Smooth muscle cell (in vitro differentiated cells): ENCODE data around the gene MAP3K12. TPM values are rescaled to one million over a fixed set of nuclear protein-coding genes. Genes with fewer than 3 reads are reported as not detected.

ENCODE experiments used
- DNase-seq: peaks from one replicate; lab custom pipeline; 2025; ENCODE audit not compliant: unreplicated experiment; lab: John Stamatoyannopoulos, UW
- H2AFZ ChIP-seq: fragments of 200-600 bp; sonication (generic); 2 replicates; pipeline ENCODE4 v1.6.0; 2016; ENCODE audit warnings: antibody characterized with exemption, low read depth, mild to moderate bottlenecking
- H3F3A ChIP-seq: fragments of 200-600 bp; sonication (generic); 2 replicates; pipeline ENCODE4 v1.6.0; 2017; ENCODE audit warnings: antibody characterized with exemption, low read depth
- H3K27ac ChIP-seq: fragments of 200-600 bp; sonication (generic); 2 replicates; pipeline ENCODE4 v1.5.1; 2016; ENCODE audit warnings: low read depth, mild to moderate bottlenecking
- H3K27me3 ChIP-seq: fragments of 200-600 bp; sonication (generic); 2 replicates; pipeline ENCODE4 v1.6.1; 2016; ENCODE audit warnings: low read depth, mild to moderate bottlenecking
- H3K36me3 ChIP-seq: fragments of 200-600 bp; sonication (generic); 2 replicates; pipeline ENCODE4 v1.5.1; 2016; ENCODE audit warnings: low read depth
- H3K4me1 ChIP-seq: fragments of 200-600 bp; sonication (generic); 2 replicates; pipeline ENCODE4 v1.5.1; 2016; ENCODE audit warnings: low read depth
- H3K4me2 ChIP-seq: fragments of 200-600 bp; sonication (generic); 2 replicates; pipeline ENCODE4 v1.6.0; 2016; ENCODE audit warnings: mild to moderate bottlenecking
- H3K4me3 ChIP-seq: fragments of 200-600 bp; sonication (generic); 2 replicates; pipeline ENCODE4 v1.5.1; 2016; ENCODE audit warnings: mild to moderate bottlenecking
- H3K79me2 ChIP-seq: fragments of 200-600 bp; sonication (generic); 2 replicates; pipeline ENCODE4 v1.6.0; 2016; ENCODE audit warnings: low read depth, mild to moderate bottlenecking
- H3K9ac ChIP-seq: fragments of 200-600 bp; sonication (generic); 2 replicates; pipeline ENCODE4 v1.6.0; 2016; ENCODE audit warnings: low read depth
- H3K9me3 ChIP-seq: fragments of 200-600 bp; sonication (generic); replicated peaks from 2 replicates; pipeline ENCODE4 v1.5.1; 2016; ENCODE audit warnings: low read depth
- H4K20me1 ChIP-seq: fragments of 200-600 bp; sonication (generic); 2 replicates; pipeline ENCODE4 v1.6.0; 2016; ENCODE audit warnings: low read depth
- CTCF ChIP-seq: fragments of 200-600 bp; sonication (generic); IDR thresholded peaks from 2 replicates; pipeline ENCODE4 v1.5.1; 2017; ENCODE audit warnings: borderline replicate concordance, mild to moderate bottlenecking, antibody characterized with exemption; ENCODE audit not compliant: insufficient read depth, poor library complexity, severe bottlenecking
- WGBS: methylation state at CpG from one replicate; pipeline ENCODE4 v1.1.7; 2016; ENCODE audit warnings: low lambda C conversion rate; 5-methylcytosine and 5-hydroxymethylcytosine counted together
- polyA plus RNA-seq: library from polyadenylated mRNA; unstranded; fragments of >200 nt; fragmentation: Nextera tagmentation; extraction: Ambion mirVana; gene quantifications from 2 replicates; pipeline ENCODE4 v1.2.1, GENCODE V29; 2016
- total RNA-seq: library from RNA; depleted of rRNA; stranded (reverse); fragments of >200 nt; gene quantifications from 2 replicates; pipeline ENCODE4 v1.2.3, GENCODE V29; 2014

MAP3K12 gene
- total and polyA plus RNA-seq, 2 experiments from 2014 or later, result 15.1 to 34.6 TPM

- Histone ChIP-seq H3K27ac (peak overlapping the region; percentile 21), H3K9me3 (no peaks in the 10 kb centered on the region), H3K4me1 (peaks cover 46% of the 10 kb centered on the region), H3K4me2 (no peak overlapping the region), H3K9ac (no peak overlapping the region), H3F3A (peaks cover 46% of the 10 kb centered on the region), H3K4me3 (no peak overlapping the region), H3K36me3 (peaks cover 75% of the 10 kb centered on the region), H3K79me2 (peaks cover 100% of the 10 kb centered on the region), H4K20me1 (peaks cover 100% of the 10 kb centered on the region), H2AFZ (no peak overlapping the region), H3K27me3 (no peaks in the 10 kb centered on the region)
- DNase-seq, result no peak
- WGBS, result 97% methylated on average over 4 of the region's 4 CpGs
- no peak for TF ChIP-seq CTCF
These were observed 40.2 kb downstream of the MAP3K12 start for GRCh38 chr12:53459097-53459496.

- Histone ChIP-seq H3K79me2 (peaks cover 97% of the 10 kb centered on the region), H2AFZ (no peak overlapping the region), H3K4me3 (no peak overlapping the region), H3K36me3 (peaks cover 58% of the 10 kb centered on the region), H3K27me3 (no peaks in the 10 kb centered on the region), H3K4me1 (peaks cover 40% of the 10 kb centered on the region), H4K20me1 (peaks cover 97% of the 10 kb centered on the region), H3K4me2 (no peak overlapping the region), H3K27ac (no peak overlapping the region), H3K9ac (no peak overlapping the region), H3F3A (peaks cover 50% of the 10 kb centered on the region), H3K9me3 (no peaks in the 10 kb centered on the region)
- DNase-seq, result no peak
- TF ChIP-seq CTCF, result no peak
- WGBS, result 91% methylated on average over 6 of the region's 6 CpGs
These were observed 42.4 kb downstream of the MAP3K12 start for GRCh38 chr12:53456654-53457366.

- H4K20me1 ChIP-seq, result peaks cover 76% of the 10 kb centered on the region
- H3F3A ChIP-seq, result peaks cover 37% of the 10 kb centered on the region
- H3K27me3 ChIP-seq, result no peaks in the 10 kb centered on the region
- no peak overlapping the region for H3K9ac ChIP-seq
- TF ChIP-seq CTCF, result no peak
- H3K36me3 ChIP-seq, result peaks cover 37% of the 10 kb centered on the region
- H3K79me2 ChIP-seq, result peaks cover 76% of the 10 kb centered on the region
- no peak overlapping the region for H2AFZ ChIP-seq
- H3K27ac ChIP-seq, result peak overlapping the region; percentile 94
- 65% methylated on average over 3 of the region's 3 CpGs for WGBS
- peak overlapping the region; percentile 95 for H3K4me2 ChIP-seq
- peak overlapping the region; percentile 100 for H3K4me3 ChIP-seq
- no peaks in the 10 kb centered on the region for H3K9me3 ChIP-seq
- DNase-seq, result no peak
- H3K4me1 ChIP-seq, result peaks cover 25% of the 10 kb centered on the region
These were observed 44.6 kb downstream of the MAP3K12 start for GRCh38 chr12:53454707-53455106.
